GM18511 (cell line): Measurements from ENCODE around the gene NKX3-2.
A peak's percentile ranks its signal among the peaks of the same experiment; 100 is the strongest.
"Not testable (repeated sequence)": the region's sequence is repeated elsewhere in the genome, so short reads cannot be mapped to it uniquely, and the experiment has no call there.

Experiments used
- ATAC-seq: cut with Tn5 transposase; IDR thresholded peaks from one replicate; pipeline ENCODE4 v1.9.1; 2021; ENCODE audit warnings: mild to moderate bottlenecking, moderate library complexity; ENCODE audit not compliant: unreplicated experiment

The NKX3-2 gene

DNA sequence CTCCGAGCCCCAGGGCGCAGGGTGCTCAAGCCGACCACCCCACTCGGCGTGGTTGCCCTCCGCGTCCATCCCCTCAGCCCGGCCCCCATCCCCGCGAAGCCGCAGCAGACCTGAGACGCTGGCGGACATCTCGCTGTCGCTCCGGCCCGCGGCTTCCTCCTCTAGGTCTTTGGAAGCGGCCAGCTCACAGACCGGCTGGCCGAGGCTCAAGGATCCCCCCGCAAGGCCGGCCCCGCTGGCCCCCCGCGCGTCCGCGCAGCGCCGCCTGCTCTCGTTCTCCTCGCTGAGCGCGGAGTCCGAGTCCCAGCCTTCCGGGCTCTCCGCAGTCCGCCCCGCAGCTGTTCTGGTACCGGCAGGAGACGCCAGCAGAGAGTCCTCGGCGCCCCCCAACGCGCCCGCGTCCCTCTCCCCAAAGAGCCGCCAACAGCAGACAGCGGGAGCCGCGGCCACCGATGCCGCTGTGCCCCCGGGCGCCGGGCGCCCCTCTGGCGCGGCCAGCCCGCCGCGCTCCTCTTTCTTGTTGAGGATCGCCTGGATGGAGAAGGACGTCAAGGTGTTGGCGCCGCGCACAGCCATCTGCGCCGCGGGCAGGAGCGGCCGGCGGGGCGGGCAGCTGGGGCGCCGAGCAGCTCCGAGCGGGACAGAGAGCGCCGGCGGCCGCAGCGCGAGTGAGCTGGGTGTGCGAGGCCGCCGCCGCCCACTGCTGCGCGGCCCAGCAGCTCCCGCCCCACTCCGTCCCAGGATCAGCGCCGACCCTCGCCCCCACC lies at the start of gene NKX3-2:
Gene NKX3-2 (minus strand): TSS at position 670 of the 767 bp plus-strand sequence. CDS start 94 bp downstream, at position 576.
- no peak for ATAC-seq

DNA sequence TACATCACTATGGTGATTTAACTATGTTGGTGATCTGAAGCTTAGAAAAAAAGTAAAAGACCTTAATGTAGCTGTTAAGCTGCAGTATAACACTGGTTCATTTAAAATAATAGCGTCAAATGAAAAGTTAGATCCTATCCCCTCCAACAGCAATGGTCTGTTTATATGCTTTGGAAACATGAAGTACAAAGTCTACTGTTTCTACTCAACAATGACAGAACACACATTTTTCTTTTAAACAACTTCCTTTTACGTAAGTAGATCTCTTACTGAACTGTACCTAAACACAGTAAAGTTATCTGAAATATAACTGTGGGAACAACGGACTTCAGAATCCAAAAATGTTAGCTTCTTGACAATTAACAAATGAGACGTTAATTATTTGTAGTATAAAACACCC lies 47.9 kb upstream of the NKX3-2 start:
- no peak for ATAC-seq

DNA sequence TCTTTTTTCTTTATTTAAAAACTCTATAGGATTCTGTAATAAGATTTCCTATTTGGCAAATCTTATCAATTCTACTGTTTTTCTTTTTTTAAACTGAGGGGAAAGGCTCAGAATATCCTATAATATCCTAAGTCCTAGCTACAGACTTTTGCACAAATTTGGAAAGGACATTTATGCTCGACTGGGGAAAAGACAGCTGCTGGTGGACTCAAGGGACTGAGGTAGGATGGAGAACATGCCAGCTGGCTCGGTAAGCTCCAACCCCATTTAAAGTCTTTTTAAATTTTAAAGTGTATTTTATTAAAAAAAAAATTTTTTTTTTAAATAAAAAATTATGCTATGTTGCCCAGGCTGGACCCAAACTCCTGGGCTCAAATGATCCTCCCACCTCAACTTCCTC lies 46.5 kb upstream of the NKX3-2 start:
- ATAC-seq: no peak

DNA sequence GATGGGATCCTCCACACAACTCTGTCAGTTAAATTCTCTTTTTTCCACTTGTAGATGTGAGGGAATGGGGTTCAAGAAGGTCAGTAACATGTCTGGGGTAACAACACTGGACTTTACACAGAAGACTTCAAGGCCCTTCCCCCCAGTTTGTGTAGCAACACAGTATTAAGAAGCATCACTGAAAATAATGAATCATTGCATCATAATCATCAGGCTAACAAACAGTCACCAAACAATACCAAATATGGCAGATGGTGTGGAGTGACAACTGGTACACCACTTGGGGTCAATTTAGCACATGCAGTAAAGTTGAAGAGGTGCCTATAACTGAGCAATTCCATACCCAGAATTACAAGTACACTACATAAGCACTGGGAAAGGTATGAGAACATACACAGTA lies 44.6 kb upstream of the NKX3-2 start:
- no peak for ATAC-seq

DNA sequence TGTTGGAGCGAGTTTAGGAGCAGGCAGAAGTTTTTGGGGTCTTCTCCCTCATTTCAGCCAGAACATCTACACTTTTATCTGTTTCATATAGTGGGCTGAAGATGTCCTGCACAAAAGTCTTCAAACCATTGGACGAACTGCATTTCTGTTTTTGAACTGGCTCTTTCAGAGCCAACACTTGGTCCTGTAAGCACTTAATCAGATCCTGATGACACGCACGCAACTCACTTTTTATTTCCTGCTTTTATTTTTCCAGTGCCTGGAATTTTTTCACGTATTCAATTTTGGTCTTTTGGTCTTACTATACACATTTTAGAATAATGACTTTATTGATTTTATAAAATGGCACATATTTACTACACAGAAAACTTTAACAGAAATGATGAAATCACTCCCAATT lies 40.2 kb upstream of the NKX3-2 start:
- ATAC-seq: no peak

DNA sequence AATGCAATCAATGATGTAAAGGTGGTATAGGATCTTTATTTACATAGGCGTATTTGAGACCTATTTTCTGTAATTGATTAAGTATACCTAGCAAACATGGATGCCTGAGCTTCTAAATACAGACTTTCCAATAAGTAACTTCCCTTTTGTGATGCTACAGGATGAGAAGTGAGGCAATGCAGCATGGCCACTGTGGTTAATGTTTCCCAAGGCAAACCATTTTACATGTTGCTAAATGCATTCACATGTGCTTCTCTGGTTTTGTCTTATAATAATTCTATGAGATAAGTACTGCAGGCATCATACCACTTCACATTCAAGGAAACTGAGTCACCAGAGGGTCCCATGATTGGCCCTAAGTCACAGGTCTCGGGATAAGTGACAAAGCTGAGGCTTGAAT lies 35.7 kb upstream of the NKX3-2 start:
- no peak for ATAC-seq

DNA sequence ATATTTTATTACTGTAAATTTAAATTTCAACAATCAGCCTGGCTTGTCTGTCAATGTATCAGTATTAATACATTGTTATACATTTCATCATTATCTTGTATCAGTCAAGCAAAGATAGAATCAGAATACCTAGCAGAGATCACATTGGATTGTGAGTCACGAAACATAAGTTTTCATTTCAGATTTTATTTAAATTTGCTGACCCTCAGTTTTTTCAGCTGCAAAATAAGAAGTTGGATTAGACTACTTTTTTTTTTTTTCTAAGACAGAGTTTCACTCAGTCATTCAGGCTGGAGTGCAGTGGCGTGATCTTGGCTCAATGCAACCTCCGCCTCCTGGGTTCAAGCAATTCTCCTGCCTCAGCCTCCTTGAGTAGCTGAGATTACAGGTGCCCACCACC lies 33.4 kb upstream of the NKX3-2 start:
- ATAC-seq: no peak

DNA sequence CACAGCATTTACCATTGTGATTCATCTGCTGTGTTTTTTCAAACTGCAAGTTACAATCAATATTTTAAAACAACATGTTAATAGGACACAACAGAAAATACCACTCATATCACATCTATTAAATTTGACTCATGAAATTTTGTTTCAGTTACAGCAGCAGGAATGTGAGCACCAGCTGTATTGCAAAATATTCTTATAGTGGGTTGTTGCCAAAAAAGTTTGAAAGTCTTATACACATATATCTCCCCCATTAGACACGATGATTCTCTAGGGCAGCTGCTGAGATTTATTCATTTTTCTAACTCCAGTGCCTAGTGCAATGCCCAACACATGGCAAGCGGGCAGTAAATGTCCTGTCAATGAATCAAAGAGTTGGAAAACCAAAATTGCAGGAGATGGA lies 26.6 kb upstream of the NKX3-2 start:
- no peak for ATAC-seq

DNA sequence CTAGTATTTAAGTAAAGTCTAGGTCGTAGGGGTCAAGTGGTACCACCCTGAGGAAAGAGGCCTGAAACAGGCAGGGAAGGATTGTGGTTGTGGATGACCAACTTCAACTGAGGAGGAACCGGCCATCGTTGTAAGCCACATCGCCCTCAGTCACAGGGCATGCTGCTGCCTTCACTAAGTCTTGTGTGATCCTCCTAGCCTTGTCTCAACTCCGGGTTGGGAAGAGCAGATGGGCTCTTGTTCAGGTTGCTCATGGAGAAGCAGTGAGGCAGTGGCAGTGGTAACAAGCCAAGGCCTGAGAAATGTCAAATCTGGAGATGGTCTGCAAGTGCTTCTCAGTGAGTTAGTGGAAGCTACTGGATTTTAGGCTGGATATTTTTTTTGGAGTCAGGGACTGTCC lies 22.8 kb upstream of the NKX3-2 start:
- ATAC-seq: no peak

DNA sequence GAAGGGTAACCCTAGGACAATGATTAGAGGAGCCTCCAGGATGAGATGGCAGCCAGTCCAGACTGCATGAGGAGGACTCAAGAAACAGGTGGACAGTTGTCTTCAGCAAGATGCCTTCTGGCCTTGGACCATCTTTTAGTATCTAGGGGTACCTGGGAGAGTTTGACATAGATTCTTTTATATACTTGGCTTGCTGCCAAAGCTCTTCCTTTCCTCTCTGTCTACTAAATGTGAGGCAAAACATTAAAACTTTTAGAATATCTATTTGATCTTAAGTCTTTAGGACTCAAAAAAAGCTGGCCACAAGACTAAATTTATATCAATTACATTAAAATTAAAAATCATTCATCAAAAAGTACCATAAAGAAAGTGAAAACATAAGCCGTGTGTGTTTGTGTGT lies 18.6 kb upstream of the NKX3-2 start:
- ATAC-seq: no peak

DNA sequence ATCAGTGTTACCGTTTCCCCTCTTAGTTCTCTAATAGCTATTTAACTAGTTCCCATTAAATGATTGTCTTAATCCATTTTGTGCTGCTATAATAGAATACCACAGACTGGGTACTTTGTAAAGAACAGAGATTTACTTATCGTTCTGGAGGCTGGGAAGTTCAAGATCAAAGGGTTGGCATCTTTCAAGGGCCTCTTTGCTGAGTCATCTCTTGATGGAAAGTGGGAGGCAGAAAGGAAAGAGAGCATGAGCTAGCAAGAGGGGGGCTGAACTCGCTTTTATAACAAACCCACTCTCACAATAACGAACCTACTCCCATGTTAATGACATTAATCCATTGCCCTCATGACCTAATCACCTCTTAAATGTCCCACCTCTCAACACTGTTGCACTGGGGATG lies 17.4 kb upstream of the NKX3-2 start:
- ATAC-seq: no peak

DNA sequence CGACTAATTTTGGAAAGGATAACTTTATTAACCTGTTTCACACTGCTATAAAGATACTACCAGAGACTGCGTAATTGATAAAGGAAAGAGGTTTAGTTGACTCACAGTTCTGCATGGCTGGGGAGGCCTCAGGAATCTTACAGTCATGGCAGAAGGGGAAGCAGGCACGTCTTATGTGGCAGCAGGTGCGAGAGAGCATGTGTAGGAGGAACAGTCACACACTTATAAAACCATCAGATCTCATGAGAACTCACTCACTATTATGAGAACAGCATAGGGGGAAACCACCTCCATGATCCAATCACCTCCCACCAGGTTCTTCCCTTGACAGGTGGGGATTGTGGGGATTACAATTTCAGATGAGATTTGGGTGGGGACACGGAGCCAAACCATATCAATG lies 15.8 kb upstream of the NKX3-2 start:
- not testable (repeated sequence) for ATAC-seq

DNA sequence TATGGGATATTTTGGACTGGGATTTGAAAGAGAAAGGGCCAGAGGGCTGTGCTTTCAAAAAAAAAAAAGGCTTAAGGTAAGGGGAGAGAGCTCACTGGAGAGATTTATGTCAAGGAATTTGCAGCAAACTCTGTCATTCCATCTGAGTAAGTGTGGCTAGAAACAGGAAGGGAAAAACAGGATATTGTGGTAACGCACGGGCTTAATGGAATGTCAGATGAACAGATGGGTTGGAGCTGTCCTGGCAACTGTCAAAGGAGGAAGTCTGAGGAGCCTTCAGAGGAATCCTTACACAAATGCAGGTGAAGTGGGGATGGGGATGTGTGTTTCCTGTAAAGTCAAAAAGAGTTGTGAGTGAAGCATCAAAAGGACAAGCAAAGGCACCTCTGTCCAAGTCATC lies 15.1 kb upstream of the NKX3-2 start:
- no peak for ATAC-seq

DNA sequence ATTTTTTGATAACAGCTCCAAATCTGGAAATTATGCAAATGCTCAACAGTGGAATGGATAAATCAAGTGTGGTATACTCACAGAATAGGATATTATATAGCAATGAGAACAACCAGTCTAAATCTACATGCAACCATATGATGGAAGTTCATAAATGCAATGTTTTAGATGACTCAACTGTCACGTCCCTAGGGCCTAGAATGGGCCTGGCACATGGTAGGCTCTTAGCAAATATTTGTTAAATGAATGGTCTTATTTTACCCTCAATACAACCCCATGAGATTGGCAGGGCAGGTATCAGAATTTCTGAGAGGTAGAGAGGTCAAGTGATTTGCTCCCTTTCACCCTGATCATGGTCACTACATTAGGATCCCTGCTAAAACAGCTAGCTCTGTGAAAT lies 14.6 kb upstream of the NKX3-2 start:
- no peak for ATAC-seq

DNA sequence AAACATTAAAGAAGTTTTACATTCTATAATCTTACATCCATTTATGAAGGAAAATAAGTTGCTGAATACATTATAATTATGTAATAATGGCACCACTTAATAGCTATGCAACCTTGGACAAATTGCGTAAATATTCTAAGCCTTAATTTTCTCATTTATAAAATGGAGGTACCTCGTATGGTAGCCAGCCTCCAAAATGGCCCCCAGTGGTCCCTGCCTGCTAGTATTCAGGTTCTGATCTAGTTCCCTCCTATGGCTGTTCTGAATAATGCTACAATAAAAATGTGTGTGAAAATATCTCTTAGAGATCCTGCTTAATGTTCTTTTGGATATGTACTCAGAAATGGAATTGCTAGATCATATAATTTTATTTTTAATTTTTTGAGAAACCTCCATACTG lies 11.0 kb upstream of the NKX3-2 start:
- no peak for ATAC-seq

DNA sequence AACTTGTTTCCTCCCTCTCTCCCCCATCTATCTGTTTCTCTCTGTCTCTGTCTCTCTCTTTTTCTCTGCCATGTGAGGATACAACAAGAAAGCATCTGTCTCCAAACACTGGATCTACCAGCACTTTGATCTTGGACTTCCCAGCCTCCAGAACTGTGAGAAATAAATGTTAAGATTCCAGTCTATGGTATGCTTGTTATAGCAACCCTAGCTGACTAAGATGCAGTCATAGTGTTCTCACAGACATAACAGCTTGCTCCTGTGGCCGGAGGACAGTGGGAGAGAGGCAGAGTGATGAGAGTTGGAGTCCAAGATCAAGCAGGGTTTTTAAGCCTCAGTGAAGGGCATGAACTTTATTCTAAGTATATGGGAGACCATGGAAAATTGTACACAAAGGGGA lies 8.8 kb upstream of the NKX3-2 start:
- no peak for ATAC-seq

DNA sequence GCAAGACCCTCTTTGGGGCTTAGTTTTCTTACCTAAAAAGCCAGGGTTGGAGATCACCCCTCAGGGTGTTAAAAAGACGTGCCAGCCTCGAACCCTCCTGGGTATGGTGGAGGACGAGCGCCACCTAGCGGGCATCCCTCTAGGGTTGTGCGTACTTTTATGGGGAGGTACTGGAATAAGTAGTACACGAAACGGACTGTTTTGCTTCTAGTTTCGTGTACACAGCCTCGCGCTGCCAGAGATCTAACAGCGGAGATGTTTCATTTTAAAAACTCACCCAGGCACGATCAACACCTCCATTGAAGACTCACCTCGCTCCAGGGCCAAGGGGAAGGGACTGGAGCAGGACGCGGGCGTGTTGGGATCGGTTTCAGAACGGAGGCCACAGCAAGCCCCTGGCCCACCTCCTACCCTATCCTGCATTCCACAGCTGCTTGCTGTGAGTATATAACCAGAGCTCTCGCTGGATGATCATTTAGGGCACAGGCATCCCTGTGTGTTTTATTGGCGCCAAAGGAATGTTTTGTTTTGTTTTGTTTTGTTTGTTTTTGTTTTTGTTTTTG lies 4.8 kb upstream of the NKX3-2 start:
- ATAC-seq: peak; percentile 74

DNA sequence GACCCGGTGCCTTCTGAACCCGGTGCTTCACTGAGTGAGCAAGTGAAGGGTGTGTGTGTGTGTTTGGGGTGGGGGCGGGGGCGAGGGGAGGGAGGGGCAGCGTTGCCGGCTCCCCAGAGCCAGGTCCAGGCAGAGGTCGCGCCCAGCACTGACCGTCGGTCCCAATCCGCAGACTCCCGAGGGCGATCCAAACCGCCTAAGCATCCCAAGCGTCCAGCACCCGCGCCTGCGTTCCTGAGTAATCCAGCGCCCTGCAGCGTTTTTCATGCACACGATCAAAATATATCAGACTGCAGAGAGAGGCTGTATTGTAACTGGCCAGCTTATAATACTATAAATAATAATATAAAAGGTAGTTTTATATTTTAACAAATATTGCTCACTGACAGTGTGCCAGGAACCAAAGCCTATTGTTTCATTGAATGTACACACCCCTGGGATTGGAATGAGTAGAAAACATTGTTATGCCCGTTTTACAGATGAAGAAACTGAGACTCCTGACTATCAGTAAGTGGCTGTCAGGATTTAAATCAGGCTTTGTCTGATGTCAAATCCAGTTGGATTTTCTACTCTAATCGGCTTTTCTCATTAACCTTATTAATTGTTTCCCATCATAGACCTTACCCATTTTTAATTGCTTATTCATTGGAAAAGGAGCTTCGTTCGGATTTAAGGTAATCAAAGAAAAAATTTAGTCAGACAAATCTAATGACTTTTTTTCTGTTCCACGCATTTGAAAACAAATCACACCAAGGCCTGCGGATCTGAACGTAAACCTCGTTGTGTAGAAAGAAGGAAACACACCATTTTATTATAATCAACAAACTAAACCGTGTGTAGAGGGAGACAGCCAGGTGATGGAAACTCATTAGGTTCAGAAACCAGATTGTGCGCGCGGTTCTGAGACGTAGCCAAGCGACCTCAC lies 4.0 kb upstream of the NKX3-2 start:
- ATAC-seq: no peak

DNA sequence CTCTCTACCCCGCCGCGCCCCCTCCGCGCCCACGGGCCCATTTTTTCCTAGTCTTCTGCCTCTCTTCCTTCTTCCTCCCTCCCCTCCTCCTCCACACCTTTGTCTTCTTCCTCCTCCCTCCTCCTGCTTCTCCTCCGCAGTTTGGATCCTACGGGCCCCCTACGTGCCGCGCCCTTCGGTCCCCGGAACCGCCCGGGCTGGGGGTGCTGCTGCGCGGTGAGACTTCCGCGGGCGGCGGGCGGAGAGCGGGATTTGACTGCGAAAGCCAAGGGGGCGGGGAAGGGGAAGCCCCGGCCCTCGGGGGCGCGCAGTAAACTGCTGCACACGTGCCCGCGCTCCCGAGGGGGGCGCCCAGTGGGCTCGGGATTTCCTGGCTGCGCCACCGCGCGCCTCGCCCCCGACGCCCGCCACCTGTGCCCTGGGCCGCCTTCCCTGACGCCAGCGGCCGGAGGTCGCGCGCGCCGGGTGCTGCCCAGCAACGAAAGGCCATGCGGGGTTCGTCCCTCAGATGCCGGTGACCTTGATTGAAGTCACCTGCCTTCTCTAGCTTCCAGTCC lies 3.3 kb upstream of the NKX3-2 start:
- no peak for ATAC-seq

DNA sequence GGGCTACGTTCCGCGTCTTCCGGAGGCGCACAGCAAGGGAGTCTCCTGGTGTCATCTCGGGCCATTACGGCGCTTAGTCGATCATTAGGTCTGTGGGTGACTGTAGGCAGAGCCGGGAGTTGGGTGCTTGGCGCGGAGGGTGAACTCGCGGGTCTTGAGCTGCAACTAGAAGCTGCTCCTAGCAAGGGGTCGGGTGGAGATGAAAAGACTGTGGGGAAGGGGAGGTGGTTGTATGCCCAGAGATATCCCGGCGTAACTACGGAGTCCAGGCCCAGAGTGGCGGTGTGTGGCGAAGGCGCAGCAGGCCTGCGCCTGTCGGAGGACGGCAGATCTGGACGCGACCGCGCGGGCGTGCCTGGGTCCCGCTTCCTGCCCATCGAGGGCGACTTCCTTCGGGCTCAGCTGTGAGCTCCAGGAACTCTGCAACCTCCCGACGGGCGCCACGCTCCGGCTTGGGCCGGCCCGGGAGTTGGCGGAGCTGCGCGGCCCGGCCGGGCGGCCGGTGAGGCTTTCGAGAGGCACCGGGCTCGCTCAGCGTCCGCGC lies 2.7 kb upstream of the NKX3-2 start:
- no peak for ATAC-seq
